HepG2 (cell line): Measurements from ENCODE around the gene KLF16. TPM values are rescaled to one million over a fixed set of nuclear protein-coding genes. Genes with fewer than 3 reads are reported as not detected.

Experiments
- ATF6 ChIP-seq: sonication (generic); formaldehyde crosslinking; conservative IDR thresholded peaks from 2 replicates; pipeline ENCODE4 v1.4.0; 2020; ENCODE audit warnings: missing genetic modification reagents
- CBX5 ChIP-seq: sonication (generic); formaldehyde crosslinking; IDR thresholded peaks from 2 replicates; pipeline ENCODE4 v1.4.0; 2020; ENCODE audit warnings: missing genetic modification reagents, borderline replicate concordance
- GATAD1 ChIP-seq: IDR thresholded peaks from 2 replicates; pipeline ENCODE4 v1.6.1; 2016; ENCODE audit warnings: missing genetic modification reagents, missing compliant biosample characterization
- GLI4 ChIP-seq: sonication (generic); formaldehyde crosslinking; IDR thresholded peaks from 2 replicates; pipeline ENCODE4 v1.5.1; 2020; ENCODE audit warnings: missing genetic modification reagents, mild to moderate bottlenecking, moderate library complexity, borderline replicate concordance
- MEIS2 ChIP-seq: sonication (generic); formaldehyde crosslinking; IDR thresholded peaks from 2 replicates; pipeline ENCODE4 v1.9.0; 2021; ENCODE audit warnings: mild to moderate bottlenecking, missing genetic modification reagents
- NONO ChIP-seq, 2 experiments: fragments of 450-650 bp in 1 of 2; sonication (generic) in 1 of 2; formaldehyde crosslinking in 1 of 2; IDR thresholded peaks in 1 of 2; conservative IDR thresholded peaks in 1 of 2; 2 replicates each; pipeline versions ENCODE4 v1.6.1 to v1.8.0; 2017 to 2022; ENCODE audit warnings: mild to moderate bottlenecking in 1 of 2, missing genetic modification reagents in 1 of 2, moderate library complexity in 1 of 2
- PHB2 ChIP-seq: fragments of 450-650 bp; IDR thresholded peaks from 2 replicates; pipeline ENCODE4 v1.6.1; 2018; ENCODE audit not compliant: partially characterized antibody
- PRPF4 ChIP-seq: fragments of 200-400 bp; formaldehyde crosslinking; IDR thresholded peaks from 2 replicates; pipeline ENCODE4 v1.6.1; 2016; ENCODE audit warnings: low read length, low read depth; ENCODE audit not compliant: poor library complexity, severe bottlenecking
- SNAI1 ChIP-seq: sonication (generic); formaldehyde crosslinking; IDR thresholded peaks from 2 replicates; pipeline ENCODE4 v1.5.0; 2020; ENCODE audit warnings: mild to moderate bottlenecking, missing genetic modification reagents, borderline replicate concordance
- ZBTB8A ChIP-seq: sonication (generic); formaldehyde crosslinking; IDR thresholded peaks from 2 replicates; pipeline ENCODE4 v1.4.0; 2020; ENCODE audit warnings: mild to moderate bottlenecking, low read depth, missing genetic modification reagents, borderline replicate concordance
- ZKSCAN8 ChIP-seq: IDR thresholded peaks from 2 replicates; pipeline ENCODE4 v1.6.1; 2016; ENCODE audit warnings: borderline replicate concordance, missing genetic modification reagents, missing compliant biosample characterization
- ZNF20 ChIP-seq: sonication (generic); formaldehyde crosslinking; IDR thresholded peaks from 2 replicates; pipeline ENCODE4 v1.4.0; 2020; ENCODE audit warnings: mild to moderate bottlenecking, moderate library complexity, missing genetic modification reagents
- ZNF251 ChIP-seq: sonication (generic); formaldehyde crosslinking; IDR thresholded peaks from 2 replicates; pipeline ENCODE4 v1.9.0; 2021; ENCODE audit warnings: mild to moderate bottlenecking, missing genetic modification reagents
- ZNF276 ChIP-seq: sonication (generic); formaldehyde crosslinking; IDR thresholded peaks from 2 replicates; pipeline ENCODE4 v1.4.0; 2020; ENCODE audit warnings: mild to moderate bottlenecking, low read depth, missing genetic modification reagents
- ZNF598 ChIP-seq: sonication (generic); formaldehyde crosslinking; IDR thresholded peaks from 2 replicates; pipeline ENCODE4 v1.5.1; 2020; ENCODE audit warnings: mild to moderate bottlenecking, missing genetic modification reagents, borderline replicate concordance
- ZNF687 ChIP-seq: sonication (generic); formaldehyde crosslinking; IDR thresholded peaks from 2 replicates; pipeline ENCODE4 v1.5.1; 2020; ENCODE audit warnings: mild to moderate bottlenecking, missing genetic modification reagents, moderate library complexity
- ZNF75D ChIP-seq: sonication (generic); formaldehyde crosslinking; IDR thresholded peaks from 2 replicates; pipeline ENCODE4 v1.8.1; 2023; ENCODE audit warnings: missing genetic modification reagents, mild to moderate bottlenecking, borderline replicate concordance
- polyA plus RNA-seq, 8 experiments: library from polyadenylated mRNA; depleted of rRNA in 3 of 8; stranded (reverse) in 7 of 8; unstranded in 1 of 8; fragments of >200 nt; fragmentation: Illumina TruSeq in 4 of 8; extraction: Trizol in 4 of 8; gene quantifications; 2 replicates each; pipeline versions ENCODE4 v1.2.1 to v1.2.3, GENCODE V29; 2011 to 2016; ENCODE audit warnings: low read depth in 4 of 8, missing spikeins in 1 of 8, mixed read lengths in 1 of 8; ENCODE audit not compliant: insufficient read depth in 1 of 8
- total RNA-seq, 5 experiments: library from RNA; depleted of rRNA; stranded (reverse); fragments of >200 nt; fragmentation: Illumina TruSeq; extraction: Trizol; gene quantifications; 2 replicates each; pipeline ENCODE4 v1.2.3, GENCODE V29; 2016; ENCODE audit warnings: low read depth in 1 of 5

The KLF16 gene
- total and polyA plus RNA-seq, 2 of the 13 experiments (the other 11 are each of a cell fraction or from before 2014, with no cell fraction given) = 3.5 to 6.7 TPM

GRCh38 chr19:1812426-1813191, 50.8 kb downstream of the KLF16 start (continued):
- TF ChIP-seq ZNF276 (no peak), ZNF75D (CRISPR knock-in tag) (no peak), GATAD1 (CRISPR knock-in tag) (peak; percentile 48), ZBTB8A (CRISPR knock-in tag) (no peak), ZKSCAN8 (CRISPR knock-in tag) (no peak), SNAI1 (CRISPR knock-in tag) (peak; percentile 74; the same call in 1 of the 2 replicates), GLI4 (CRISPR knock-in tag) (no peak; the same call in 1 of the 2 replicates), ZNF20 (CRISPR knock-in tag) (no peak), PRPF4 (no peak), ATF6 (0 out of 2 replicates have a peak, but pooled peaks have one; percentile 73), PHB2 (no peak), CBX5 (CRISPR knock-in tag) (no peak; the same call in 1 of the 2 replicates), MEIS2 (CRISPR knock-in tag) (peak; percentile 67; the same call in 1 of the 2 replicates), ZNF251 (CRISPR knock-in tag) (no peak), ZNF598 (CRISPR knock-in tag) (peak; percentile 71; the same call in 1 of the 2 replicates), NONO (IDR thresholded peaks at IDR 0.05) (no peak), NONO (CRISPR knock-in tag; conservative IDR thresholded peaks at IDR 0.05) (0 out of 2 replicates have a peak, but pooled peaks have one; percentile 44), ZNF687 (CRISPR knock-in tag) (peak; percentile 81)
